ENCODE data around the gene TAS2R9.
"Not testable (repeated sequence)": the region's sequence is repeated elsewhere in the genome, so short reads cannot be mapped to it uniquely, and the experiment has no call there.

The TAS2R9 gene

GRCh38 chr12:10810068-10810467, at the start of gene TAS2R9:
TSS of gene TAS2R9 (minus strand) at chr12:10810168. CDS start at chr12:10810075, 93 bp downstream.
- DNase-seq, result no peak

- no peak for DNase-seq
These were observed 45.8 kb upstream of the TAS2R9 start for GRCh38 chr12:10855807-10856206.

- DNase-seq, result no peak
These were observed 43.8 kb upstream of the TAS2R9 start for GRCh38 chr12:10853776-10854175.

- DNase-seq, result no peak
These were observed 41.4 kb upstream of the TAS2R9 start for GRCh38 chr12:10851243-10851858.

GRCh38 chr12:10849425-10849878, 39.5 kb upstream of the TAS2R9 start, which contains the start of gene PRR4:
TSS of gene PRR4 (minus strand) at chr12:10849475. CDS start at chr12:10849437, 38 bp downstream.
- DNase-seq, result no peak

- no peak for DNase-seq
These were observed 37.8 kb upstream of the TAS2R9 start for GRCh38 chr12:10847744-10848143.

- no peak for DNase-seq
These were observed 32.9 kb upstream of the TAS2R9 start for GRCh38 chr12:10842862-10843261.

- DNase-seq, result no peak
These were observed 28.5 kb upstream of the TAS2R9 start for GRCh38 chr12:10838461-10838860.

- no peak for DNase-seq
These were observed 20.0 kb upstream of the TAS2R9 start for GRCh38 chr12:10829994-10830393.

GRCh38 chr12:10826258-10826657, 16.3 kb upstream of the TAS2R9 start, which contains the start of gene TAS2R10:
TSS of gene TAS2R10 (minus strand) at chr12:10826358. CDS start at chr12:10826269, 89 bp downstream.
- no peak for DNase-seq

- DNase-seq, result no peak
These were observed 15.0 kb upstream of the TAS2R9 start for GRCh38 chr12:10824957-10825356.

GRCh38 chr12:10811883-10812536, 2.0 kb upstream of the TAS2R9 start:
- DNase-seq, result no peak

GRCh38 chr12:10807186-10807585, 2.8 kb downstream of the TAS2R9 start, which contains the start of gene TAS2R8:
TSS of gene TAS2R8 (minus strand) at chr12:10807286. CDS start at chr12:10806980, 306 bp downstream.
- DNase-seq, result no peak

GRCh38 chr12:10802587-10802986, 7.4 kb downstream of the TAS2R9 start, which contains the start of gene TAS2R7:
TSS of gene TAS2R7 (minus strand) at chr12:10802627. CDS start at chr12:10802570, 57 bp downstream.
- DNase-seq, result no peak

- no peak for DNase-seq
These were observed 8.2 kb downstream of the TAS2R9 start for GRCh38 chr12:10801741-10802140.

- DNase-seq, result no peak
These were observed 15.7 kb downstream of the TAS2R9 start for GRCh38 chr12:10794222-10794621.

- not testable (repeated sequence) for DNase-seq
These were observed 18.2 kb downstream of the TAS2R9 start for GRCh38 chr12:10791769-10792168.

GRCh38 chr12:10783252-10783651, 26.7 kb downstream of the TAS2R9 start:
- DNase-seq, result no peak

GRCh38 chr12:10779103-10779502, 30.9 kb downstream of the TAS2R9 start:
- peak; percentile 17 for DNase-seq

GRCh38 chr12:10771132-10771733, 38.7 kb downstream of the TAS2R9 start:
- DNase-seq, result peak; percentile 44

- no peak for DNase-seq
These were observed 50.3 kb downstream of the TAS2R9 start for GRCh38 chr12:10759657-10760056.
